GM08714 (cell line): Measurements from ENCODE around the gene KIDINS220.

Source experiments
- H3K4me3 ChIP-seq: fragments of 200-500 bp; sonication (Bioruptor generic); 2 replicates; pipeline ENCODE4 v1.5.1; 2014; ENCODE audit warnings: mild to moderate bottlenecking, low read length, inconsistent platforms
- ZNF274 ChIP-seq: IDR thresholded peaks from 2 replicates; pipeline ENCODE4 v1.6.1; 2012; ENCODE audit warnings: mild to moderate bottlenecking, low read depth, low read length

KIDINS220 gene

GRCh38 chr2:8725838-8726237 lies 111.6 kb downstream of the KIDINS220 start:
- H3K4me3 ChIP-seq, result no peak overlapping the region
- no peak for TF ChIP-seq ZNF274

GRCh38 chr2:8722986-8723385 lies 114.4 kb downstream of the KIDINS220 start:
- no peak for TF ChIP-seq ZNF274
- H3K4me3 ChIP-seq, result no peak overlapping the region

- TF ChIP-seq ZNF274, result no peak
Measured at GRCh38 chr2:8721410-8721809, 116.0 kb downstream of the KIDINS220 start.

GRCh38 chr2:8720741-8721140 lies 116.7 kb downstream of the KIDINS220 start:
- no peak for TF ChIP-seq ZNF274
- H3K4me3 ChIP-seq, result no peak overlapping the region

More at GRCh38 chr2:8721410-8721809, 116.0 kb downstream of the KIDINS220 start:
- no peak overlapping the region for H3K4me3 ChIP-seq

GRCh38 chr2:8719528-8719927 lies 117.9 kb downstream of the KIDINS220 start:
- no peak for TF ChIP-seq ZNF274
- H3K4me3 ChIP-seq, result no peak overlapping the region

- TF ChIP-seq ZNF274, result no peak
- no peak overlapping the region for H3K4me3 ChIP-seq
Measured at GRCh38 chr2:8714971-8715370, 122.4 kb downstream of the KIDINS220 start.

- no peak for TF ChIP-seq ZNF274
- no peak overlapping the region for H3K4me3 ChIP-seq
Measured at GRCh38 chr2:8714283-8714682, 123.1 kb downstream of the KIDINS220 start.

- no peak overlapping the region for H3K4me3 ChIP-seq
- TF ChIP-seq ZNF274, result no peak
Measured at GRCh38 chr2:8710951-8711350, 126.5 kb downstream of the KIDINS220 start.

- no peak overlapping the region for H3K4me3 ChIP-seq
- TF ChIP-seq ZNF274, result no peak
Measured at GRCh38 chr2:8709611-8710010, 127.8 kb downstream of the KIDINS220 start.

- H3K4me3 ChIP-seq, result no peak overlapping the region
- TF ChIP-seq ZNF274, result no peak
Measured at GRCh38 chr2:8704906-8705305, 132.5 kb downstream of the KIDINS220 start.

GRCh38 chr2:8701681-8702379 lies 135.6 kb downstream of the KIDINS220 start:
- no peak for TF ChIP-seq ZNF274
- no peak overlapping the region for H3K4me3 ChIP-seq

GRCh38 chr2:8699839-8700238 lies 137.6 kb downstream of the KIDINS220 start:
- no peak for TF ChIP-seq ZNF274

GRCh38 chr2:8697190-8697589 lies 140.2 kb downstream of the KIDINS220 start:
- TF ChIP-seq ZNF274, result no peak
- H3K4me3 ChIP-seq, result no peak overlapping the region

More at GRCh38 chr2:8699839-8700238, 137.6 kb downstream of the KIDINS220 start:
- H3K4me3 ChIP-seq, result no peak overlapping the region

- H3K4me3 ChIP-seq, result no peak overlapping the region
- TF ChIP-seq ZNF274, result no peak
Measured at GRCh38 chr2:8694737-8695136, 142.7 kb downstream of the KIDINS220 start.

GRCh38 chr2:8693157-8693821 lies 144.1 kb downstream of the KIDINS220 start:
- H3K4me3 ChIP-seq, result no peak overlapping the region
- no peak for TF ChIP-seq ZNF274
